Loucy (cell line): ENCODE measurements around the gene CEP112.

Experiments
- H2AFZ ChIP-seq: fragments of 200-600 bp; sonication (generic); 2 replicates; pipeline ENCODE4 v1.6.0; 2016; ENCODE audit warnings: antibody characterized with exemption, mild to moderate bottlenecking, low read length, moderate library complexity
- H3F3A ChIP-seq: fragments of 200-600 bp; 2 replicates; pipeline ENCODE4 v1.6.0; 2016; ENCODE audit warnings: antibody characterized with exemption, low read depth, mild to moderate bottlenecking
- H3K27me3 ChIP-seq: fragments of 200-600 bp; sonication (generic); 2 replicates; pipeline ENCODE4 v1.6.1; 2014; ENCODE audit warnings: low read length, mild to moderate bottlenecking; ENCODE audit not compliant: insufficient read depth, poor library complexity, severe bottlenecking
- H3K36me3 ChIP-seq: fragments of 200-600 bp; sonication (generic); 2 replicates; pipeline ENCODE4 v1.6.1; 2016; ENCODE audit warnings: low read length; ENCODE audit not compliant: insufficient read depth
- H3K4me1 ChIP-seq: fragments of 200-600 bp; sonication (generic); 2 replicates; pipeline ENCODE4 v1.5.1; 2014; ENCODE audit warnings: low read length, mild to moderate bottlenecking; ENCODE audit not compliant: insufficient read depth, poor library complexity, severe bottlenecking
- H3K4me2 ChIP-seq: fragments of 200-600 bp; sonication (generic); 2 replicates; pipeline ENCODE4 v1.6.0; 2014; ENCODE audit warnings: antibody characterized with exemption, low read length, low read depth, mild to moderate bottlenecking; ENCODE audit not compliant: poor library complexity, severe bottlenecking
- H3K4me3 ChIP-seq: fragments of 200-600 bp; sonication (generic); 2 replicates; pipeline ENCODE4 v1.5.1; 2014; ENCODE audit warnings: low read length, mild to moderate bottlenecking, mixed read lengths; ENCODE audit not compliant: poor library complexity, severe bottlenecking
- H3K79me2 ChIP-seq: fragments of 200-600 bp; sonication (generic); 2 replicates; pipeline ENCODE4 v1.6.1; 2014; ENCODE audit warnings: low read length; ENCODE audit not compliant: insufficient read depth
- H3K9ac ChIP-seq: fragments of 200-600 bp; sonication (generic); 2 replicates; pipeline ENCODE4 v1.6.0; 2014; ENCODE audit warnings: mild to moderate bottlenecking, low read depth, low read length, moderate library complexity; ENCODE audit not compliant: poor library complexity, severe bottlenecking
- H3K9me2 ChIP-seq: fragments of 200-600 bp; sonication (generic); replicated peaks from 2 replicates; pipeline ENCODE4 v1.6.1; 2016; ENCODE audit warnings: low read depth, low read length, mixed read lengths
- H3K9me3 ChIP-seq: fragments of 200-600 bp; sonication (generic); 2 replicates; pipeline ENCODE4 v1.6.1; 2014; ENCODE audit warnings: mild to moderate bottlenecking, antibody characterized with exemption, low read length, low read depth; ENCODE audit not compliant: insufficient read depth
- H4K20me1 ChIP-seq: fragments of 200-600 bp; sonication (generic); 2 replicates; pipeline ENCODE4 v1.6.0; 2014; ENCODE audit warnings: antibody characterized with exemption, low read length, mild to moderate bottlenecking; ENCODE audit not compliant: insufficient read depth, poor library complexity, severe bottlenecking
- EZH2phosphoT487 ChIP-seq: fragments of 200-600 bp; IDR thresholded peaks from 2 replicates; pipeline ENCODE4 v1.6.1; 2018; ENCODE audit warnings: antibody characterized with exemption, mild to moderate bottlenecking, moderate library complexity, borderline replicate concordance
- TF ChIP-seq, protein P1 (sequence below): fragments of 200-600 bp; sonication (generic); conservative IDR thresholded peaks from 2 replicates; pipeline ENCODE4 v1.5.1; 2014; ENCODE audit warnings: mild to moderate bottlenecking, antibody characterized with exemption, low read length

The CEP112 gene

DNA sequence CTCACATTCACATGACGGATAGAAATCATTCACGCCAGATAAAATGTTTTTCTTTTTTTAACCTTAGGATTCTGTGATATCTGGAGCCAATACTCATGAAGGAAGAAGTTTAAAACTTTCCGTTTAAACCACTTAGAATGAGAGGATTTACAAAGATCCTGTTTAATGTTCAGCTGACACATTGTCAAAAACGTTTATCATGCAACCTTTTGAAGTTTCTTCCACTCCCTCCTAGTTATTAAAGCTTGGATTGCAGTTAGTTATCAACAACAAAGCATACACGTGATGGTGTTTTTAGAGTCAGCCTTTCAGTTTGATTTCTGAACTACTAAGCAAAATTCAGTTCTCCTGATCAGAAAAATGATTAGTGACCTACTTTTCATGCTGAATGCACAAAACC, 487.2 kb downstream of the CEP112 start:
- Histone ChIP-seq H3K79me2 (no peaks in the 10 kb centered on the region), H3K9me2 (no peaks in the 10 kb centered on the region), H3K9me3 (no peaks in the 10 kb centered on the region), H2AFZ (no peak overlapping the region), H3K9ac (no peak overlapping the region), H3K4me3 (no peak overlapping the region), H4K20me1 (no peaks in the 10 kb centered on the region), H3F3A (no peaks in the 10 kb centered on the region), H3K4me2 (no peak overlapping the region), H3K27me3 (no peaks in the 10 kb centered on the region), H3K36me3 (no peaks in the 10 kb centered on the region), H3K4me1 (no peaks in the 10 kb centered on the region)
- TF ChIP-seq EZH2phosphoT487 = no peak
- TF ChIP-seq, protein P1, sequence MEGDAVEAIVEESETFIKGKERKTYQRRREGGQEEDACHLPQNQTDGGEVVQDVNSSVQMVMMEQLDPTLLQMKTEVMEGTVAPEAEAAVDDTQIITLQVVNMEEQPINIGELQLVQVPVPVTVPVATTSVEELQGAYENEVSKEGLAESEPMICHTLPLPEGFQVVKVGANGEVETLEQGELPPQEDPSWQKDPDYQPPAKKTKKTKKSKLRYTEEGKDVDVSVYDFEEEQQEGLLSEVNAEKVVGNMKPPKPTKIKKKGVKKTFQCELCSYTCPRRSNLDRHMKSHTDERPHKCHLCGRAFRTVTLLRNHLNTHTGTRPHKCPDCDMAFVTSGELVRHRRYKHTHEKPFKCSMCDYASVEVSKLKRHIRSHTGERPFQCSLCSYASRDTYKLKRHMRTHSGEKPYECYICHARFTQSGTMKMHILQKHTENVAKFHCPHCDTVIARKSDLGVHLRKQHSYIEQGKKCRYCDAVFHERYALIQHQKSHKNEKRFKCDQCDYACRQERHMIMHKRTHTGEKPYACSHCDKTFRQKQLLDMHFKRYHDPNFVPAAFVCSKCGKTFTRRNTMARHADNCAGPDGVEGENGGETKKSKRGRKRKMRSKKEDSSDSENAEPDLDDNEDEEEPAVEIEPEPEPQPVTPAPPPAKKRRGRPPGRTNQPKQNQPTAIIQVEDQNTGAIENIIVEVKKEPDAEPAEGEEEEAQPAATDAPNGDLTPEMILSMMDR = no peak

DNA sequence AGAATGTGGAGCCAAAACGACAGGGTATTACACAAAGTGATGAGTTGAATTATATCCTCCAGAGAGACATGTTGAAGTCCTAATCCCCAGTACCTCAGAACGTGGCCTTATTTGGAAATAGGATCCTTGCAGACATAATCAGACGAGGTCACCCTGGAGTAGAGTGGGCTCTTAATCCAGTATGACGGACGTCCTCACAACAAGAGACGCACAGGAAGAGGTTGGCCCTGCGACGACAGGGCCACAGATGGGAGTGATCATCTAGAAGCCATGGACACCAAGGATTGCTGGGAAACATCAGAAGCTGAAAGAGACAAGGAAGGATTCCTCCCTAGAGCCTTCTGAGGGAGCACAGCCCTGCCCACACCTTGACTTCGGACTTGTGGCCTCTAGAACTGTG, 488.0 kb downstream of the CEP112 start:
- H3K4me2 ChIP-seq = no peak overlapping the region
- no peaks in the 10 kb centered on the region for H3K9me3 ChIP-seq
- H4K20me1 ChIP-seq = no peaks in the 10 kb centered on the region
- H3K4me1 ChIP-seq = no peaks in the 10 kb centered on the region
- H3F3A ChIP-seq = no peaks in the 10 kb centered on the region
- no peaks in the 10 kb centered on the region for H3K79me2 ChIP-seq
- TF ChIP-seq EZH2phosphoT487 = no peak
- TF ChIP-seq, protein P1 = no peak
- H3K9me2 ChIP-seq = no peaks in the 10 kb centered on the region
- H3K27me3 ChIP-seq = no peaks in the 10 kb centered on the region
- H3K4me3 ChIP-seq = no peak overlapping the region
- H3K9ac ChIP-seq = no peak overlapping the region
- H2AFZ ChIP-seq = no peak overlapping the region
- no peaks in the 10 kb centered on the region for H3K36me3 ChIP-seq

DNA sequence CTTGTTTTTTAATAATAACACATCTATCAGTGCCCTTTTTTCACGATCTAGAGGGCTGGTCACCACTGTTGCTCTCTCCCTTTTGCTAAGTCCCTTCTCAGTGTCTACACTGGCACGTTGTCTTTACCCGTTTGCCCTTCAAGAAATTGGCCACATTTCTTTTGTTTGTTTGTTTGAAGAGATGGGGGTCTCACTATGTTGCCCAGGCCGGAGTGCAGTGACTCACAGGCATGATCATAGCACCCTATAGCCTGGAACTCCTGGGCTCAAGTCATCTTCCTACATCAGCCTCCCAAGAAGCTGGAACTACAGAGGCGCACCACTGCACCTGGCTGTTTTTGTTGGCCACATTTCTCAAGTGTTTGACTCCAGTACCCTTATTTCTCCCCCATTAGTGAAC, 492.5 kb downstream of the CEP112 start:
- Histone ChIP-seq H3K9me3 (no peaks in the 10 kb centered on the region), H3K27me3 (no peaks in the 10 kb centered on the region), H3K4me3 (no peak overlapping the region), H3K36me3 (no peaks in the 10 kb centered on the region), H3K4me2 (no peak overlapping the region), H3K4me1 (no peaks in the 10 kb centered on the region), H3K9ac (no peak overlapping the region), H4K20me1 (no peaks in the 10 kb centered on the region), H3K9me2 (no peaks in the 10 kb centered on the region), H3F3A (no peaks in the 10 kb centered on the region), H2AFZ (no peak overlapping the region), H3K79me2 (no peaks in the 10 kb centered on the region)
- no peak for TF ChIP-seq EZH2phosphoT487
- TF ChIP-seq, protein P1 = no peak
